Tongue (tissue), 2 donors: ENCODE measurements around the gene NF1. TPM values are rescaled to one million over a fixed set of nuclear protein-coding genes. Genes with fewer than 3 reads are reported as not detected.

Experiments used
- small RNA-seq: library from RNA; depleted of rRNA; stranded (forward); fragments of <200 nt; gene quantifications from one replicate; pipeline ENCODE3, GENCODE V24; 2014; ENCODE audit warnings: low replicate concordance
- total RNA-seq: library from RNA; depleted of rRNA; stranded (reverse); fragments of >200 nt; gene quantifications from one replicate; pipeline ENCODE4 v1.2.3, GENCODE V29; 2014

Gene NF1
- total RNA-seq, 1 donor from 2014 or later: 106 TPM

Small RNA genes lying within 50 kb of the gene (small RNA-seq; reads per million reads assigned to genes)
- gene MIR4733: 0.11 reads per million

Other genes with a start within 250 kb of the NF1 start
- 14.7 TPM for gene TEFM, start 188.7 kb upstream of the NF1 start, total RNA-seq
- 5.5 TPM for gene ADAP2, start 173.0 kb upstream of the NF1 start, total RNA-seq
- gene RNF135, start 123.9 kb upstream of the NF1 start, total RNA-seq: 13.7 TPM
- gene OMG, start 202.3 kb downstream of the NF1 start, total RNA-seq: 1.5 TPM
- 1.2 TPM for gene EVI2B, start 219.1 kb downstream of the NF1 start, total RNA-seq
- gene EVI2A, start 226.6 kb downstream of the NF1 start, total RNA-seq: 1.4 TPM